ENCODE results near the gene CCNB2. TPM values are rescaled to one million over a fixed set of nuclear protein-coding genes. Genes with fewer than 3 reads are reported as not detected.

The CCNB2 gene
- total RNA-seq, 1 donor = 8.0 TPM

DNA sequence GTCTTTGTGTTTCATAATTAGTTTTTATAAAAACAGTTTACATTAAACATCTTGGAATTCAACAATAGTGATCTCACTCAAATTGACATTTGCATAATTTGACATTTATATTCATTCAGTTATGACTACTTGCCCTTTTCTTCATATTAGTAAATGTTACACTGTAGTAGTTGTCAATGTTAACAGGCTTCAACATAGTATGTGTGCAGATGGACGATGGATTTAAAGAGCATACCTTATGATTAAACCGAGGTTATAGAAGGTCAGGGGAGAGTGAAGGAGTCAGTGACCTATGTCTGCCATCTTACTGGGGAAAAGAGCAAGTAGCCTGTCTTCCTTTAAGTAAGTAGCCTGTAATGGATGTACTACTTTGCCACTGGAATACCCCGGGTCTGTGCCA is 8.5 kb upstream of the CCNB2 start:
- no peak for DNase-seq (ENCODE audit: insufficient read length, low spot score, missing footprints)
- H3K36me3 ChIP-seq (ENCODE audit: insufficient read depth, low read length) = peaks cover 36% of the 10 kb centered on the region
- no peak overlapping the region for H2AFZ ChIP-seq (ENCODE audit: low read length)
- no peaks in the 10 kb centered on the region for H3K9me3 ChIP-seq (ENCODE audit: low read depth, low read length)
- H3K4me1 ChIP-seq (ENCODE audit: insufficient read depth, low read length) = no peaks in the 10 kb centered on the region
- H3K4me3 ChIP-seq (ENCODE audit: insufficient read depth, low read length) = no peak overlapping the region
- H4K20me1 ChIP-seq (ENCODE audit: insufficient read depth, low read length) = no peaks in the 10 kb centered on the region
- H3K79me2 ChIP-seq (ENCODE audit: insufficient read depth, low read length) = no peaks in the 10 kb centered on the region
- H3K27me3 ChIP-seq (ENCODE audit: insufficient read depth, low read length) = no peaks in the 10 kb centered on the region
- TF ChIP-seq, protein P1, sequence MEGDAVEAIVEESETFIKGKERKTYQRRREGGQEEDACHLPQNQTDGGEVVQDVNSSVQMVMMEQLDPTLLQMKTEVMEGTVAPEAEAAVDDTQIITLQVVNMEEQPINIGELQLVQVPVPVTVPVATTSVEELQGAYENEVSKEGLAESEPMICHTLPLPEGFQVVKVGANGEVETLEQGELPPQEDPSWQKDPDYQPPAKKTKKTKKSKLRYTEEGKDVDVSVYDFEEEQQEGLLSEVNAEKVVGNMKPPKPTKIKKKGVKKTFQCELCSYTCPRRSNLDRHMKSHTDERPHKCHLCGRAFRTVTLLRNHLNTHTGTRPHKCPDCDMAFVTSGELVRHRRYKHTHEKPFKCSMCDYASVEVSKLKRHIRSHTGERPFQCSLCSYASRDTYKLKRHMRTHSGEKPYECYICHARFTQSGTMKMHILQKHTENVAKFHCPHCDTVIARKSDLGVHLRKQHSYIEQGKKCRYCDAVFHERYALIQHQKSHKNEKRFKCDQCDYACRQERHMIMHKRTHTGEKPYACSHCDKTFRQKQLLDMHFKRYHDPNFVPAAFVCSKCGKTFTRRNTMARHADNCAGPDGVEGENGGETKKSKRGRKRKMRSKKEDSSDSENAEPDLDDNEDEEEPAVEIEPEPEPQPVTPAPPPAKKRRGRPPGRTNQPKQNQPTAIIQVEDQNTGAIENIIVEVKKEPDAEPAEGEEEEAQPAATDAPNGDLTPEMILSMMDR (IDR thresholded peaks at IDR 0.05; ENCODE audit: extremely low read depth, low read depth, low read length) = no peak
- no peak overlapping the region for H3K27ac ChIP-seq (ENCODE audit: low read depth, low read length)
- no peak overlapping the region for H3K4me2 ChIP-seq (ENCODE audit: insufficient read depth, low read length)

DNA sequence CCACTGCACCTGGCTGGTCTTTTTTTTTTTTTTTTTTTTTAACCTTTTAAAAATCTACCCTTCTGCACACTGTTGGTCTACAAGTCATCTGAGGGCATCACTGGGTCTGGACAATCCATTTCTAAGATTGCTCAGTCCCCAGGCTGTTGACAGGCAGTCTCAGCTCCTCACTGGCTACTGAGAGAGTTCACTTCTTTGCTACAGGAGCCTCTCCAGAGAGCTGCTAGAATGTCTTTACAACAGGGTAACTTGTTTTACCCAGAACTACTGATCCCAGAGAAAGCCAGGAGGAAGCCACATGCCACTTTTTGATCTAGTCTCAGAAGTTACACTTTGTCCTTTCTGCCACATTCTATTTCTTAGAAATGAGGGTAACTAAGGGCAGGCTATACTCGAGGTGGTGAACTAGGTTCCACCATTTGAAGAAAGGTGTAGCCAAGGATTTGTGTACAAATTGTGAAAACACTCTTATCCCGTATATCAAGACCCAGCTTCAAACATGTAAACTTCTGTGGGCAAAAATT is 5.7 kb upstream of the CCNB2 start:
- no peak overlapping the region for H3K4me3 ChIP-seq (ENCODE audit: insufficient read depth, low read length)
- H3K27me3 ChIP-seq (ENCODE audit: insufficient read depth, low read length) = no peaks in the 10 kb centered on the region
- TF ChIP-seq, protein P1 (IDR thresholded peaks at IDR 0.05; ENCODE audit: extremely low read depth, low read depth, low read length) = no peak
- H3K36me3 ChIP-seq (ENCODE audit: insufficient read depth, low read length) = peaks cover 21% of the 10 kb centered on the region
- peak; percentile 76 for DNase-seq (ENCODE audit: insufficient read length, low spot score, missing footprints)
- no peaks in the 10 kb centered on the region for H3K9me3 ChIP-seq (ENCODE audit: low read depth, low read length)
- no peak overlapping the region for H2AFZ ChIP-seq (ENCODE audit: low read length)
- H4K20me1 ChIP-seq (ENCODE audit: insufficient read depth, low read length) = no peaks in the 10 kb centered on the region
- no peak overlapping the region for H3K27ac ChIP-seq (ENCODE audit: low read depth, low read length)
- H3K79me2 ChIP-seq (ENCODE audit: insufficient read depth, low read length) = no peaks in the 10 kb centered on the region
- H3K4me1 ChIP-seq (ENCODE audit: insufficient read depth, low read length) = peaks cover under 1% of the 10 kb centered on the region
- no peak overlapping the region for H3K4me2 ChIP-seq (ENCODE audit: insufficient read depth, low read length)

DNA sequence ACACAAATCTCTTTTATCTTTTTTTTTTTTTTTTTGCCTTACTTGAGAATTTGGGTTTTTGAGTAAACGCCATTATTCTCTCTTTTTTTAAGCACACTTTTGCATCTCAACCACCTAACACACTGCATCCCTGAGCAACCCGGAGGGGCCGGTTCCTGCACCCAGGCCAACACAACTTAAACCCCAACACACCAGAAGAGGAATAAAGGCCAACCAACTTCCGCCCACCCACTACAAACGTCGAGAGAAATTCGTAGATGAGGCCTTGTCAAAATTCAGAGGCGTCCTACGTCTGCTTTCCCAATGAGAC is 389 bp upstream of the CCNB2 start:
- DNase-seq (ENCODE audit: insufficient read length, low spot score, missing footprints) = no peak
- peaks cover 10% of the 10 kb centered on the region for H3K36me3 ChIP-seq (ENCODE audit: insufficient read depth, low read length)
- no peaks in the 10 kb centered on the region for H4K20me1 ChIP-seq (ENCODE audit: insufficient read depth, low read length)
- H2AFZ ChIP-seq (ENCODE audit: low read length) = peak overlapping the region; percentile 72
- no peaks in the 10 kb centered on the region for H3K9me3 ChIP-seq (ENCODE audit: low read depth, low read length)
- TF ChIP-seq, protein P1 (IDR thresholded peaks at IDR 0.05; ENCODE audit: extremely low read depth, low read depth, low read length) = no peak
- peaks cover 33% of the 10 kb centered on the region for H3K79me2 ChIP-seq (ENCODE audit: insufficient read depth, low read length)
- H3K4me2 ChIP-seq (ENCODE audit: insufficient read depth, low read length) = peak overlapping the region; percentile 93
- H3K4me1 ChIP-seq (ENCODE audit: insufficient read depth, low read length) = peaks cover 10% of the 10 kb centered on the region
- peak overlapping the region; percentile 86 for H3K4me3 ChIP-seq (ENCODE audit: insufficient read depth, low read length)
- H3K27me3 ChIP-seq (ENCODE audit: insufficient read depth, low read length) = no peaks in the 10 kb centered on the region
- H3K27ac ChIP-seq (ENCODE audit: low read depth, low read length) = peak overlapping the region; percentile 56

DNA sequence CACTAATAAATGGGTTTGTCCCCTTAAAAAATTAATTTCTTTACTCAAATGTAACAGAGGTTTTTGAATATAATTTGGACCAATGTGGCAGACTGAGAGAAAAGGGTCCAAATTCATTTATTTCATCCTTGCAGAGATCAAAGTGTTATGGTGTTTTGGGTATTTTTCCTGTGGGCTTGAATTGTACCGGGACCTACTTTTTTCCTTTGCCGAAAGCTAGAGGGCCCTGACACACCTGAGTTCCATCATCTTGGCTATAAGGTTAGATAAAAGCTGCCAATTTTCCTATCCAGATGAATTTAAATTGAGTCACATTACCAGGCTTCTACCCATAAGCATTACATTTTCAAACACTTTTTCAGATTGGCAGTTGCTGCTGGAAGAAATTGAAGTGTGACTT is 908 bp downstream of the CCNB2 start:
- H3K4me1 ChIP-seq (ENCODE audit: insufficient read depth, low read length) = peaks cover 10% of the 10 kb centered on the region
- H3K27me3 ChIP-seq (ENCODE audit: insufficient read depth, low read length) = no peaks in the 10 kb centered on the region
- H3K79me2 ChIP-seq (ENCODE audit: insufficient read depth, low read length) = peaks cover 41% of the 10 kb centered on the region
- DNase-seq (ENCODE audit: insufficient read length, low spot score, missing footprints) = peak; percentile 72
- peak overlapping the region; percentile 93 for H3K4me2 ChIP-seq (ENCODE audit: insufficient read depth, low read length)
- TF ChIP-seq, protein P1 (IDR thresholded peaks at IDR 0.05; ENCODE audit: extremely low read depth, low read depth, low read length) = no peak
- H3K36me3 ChIP-seq (ENCODE audit: insufficient read depth, low read length) = peaks cover 15% of the 10 kb centered on the region
- H3K9me3 ChIP-seq (ENCODE audit: low read depth, low read length) = no peaks in the 10 kb centered on the region
- H2AFZ ChIP-seq (ENCODE audit: low read length) = peak overlapping the region; percentile 78
- no peaks in the 10 kb centered on the region for H4K20me1 ChIP-seq (ENCODE audit: insufficient read depth, low read length)
- H3K4me3 ChIP-seq (ENCODE audit: insufficient read depth, low read length) = peak overlapping the region; percentile 86
- H3K27ac ChIP-seq (ENCODE audit: low read depth, low read length) = peak overlapping the region; percentile 56

Data from osteoblast (primary cell).